Measurements from ENCODE around the gene NAMPT.
"Not testable (repeated sequence)": the region's sequence is repeated elsewhere in the genome, so short reads cannot be mapped to it uniquely, and the experiment has no call there.

NAMPT gene

GRCh38 chr7:106238830-106239229 lies 46.0 kb downstream of the NAMPT start:
- in situ Hi-C loops (cut with HindIII; ENCODE audit: low sequenced_read_pairs) = no loop called here

GRCh38 chr7:106236065-106236464 lies 48.7 kb downstream of the NAMPT start:
- in situ Hi-C loops (cut with HindIII; ENCODE audit: low sequenced_read_pairs) = no loop called here

GRCh38 chr7:106234425-106234824 lies 50.4 kb downstream of the NAMPT start:
- in situ Hi-C loops (cut with HindIII; ENCODE audit: low sequenced_read_pairs) = no loop called here

GRCh38 chr7:106231856-106232490 lies 52.8 kb downstream of the NAMPT start:
- in situ Hi-C loops (cut with HindIII; ENCODE audit: low sequenced_read_pairs) = no loop called here

- in situ Hi-C loops (cut with HindIII; ENCODE audit: low sequenced_read_pairs) = no loop called here
These were observed 58.9 kb downstream of the NAMPT start for GRCh38 chr7:106225856-106226255.

- in situ Hi-C loops (cut with HindIII; ENCODE audit: low sequenced_read_pairs) = no loop called here
These were observed 60.0 kb downstream of the NAMPT start for GRCh38 chr7:106224797-106225196.

GRCh38 chr7:106223156-106223555 lies 61.6 kb downstream of the NAMPT start:
- in situ Hi-C loops (cut with HindIII; ENCODE audit: low sequenced_read_pairs) = no loop called here

- in situ Hi-C loops (cut with HindIII; ENCODE audit: low sequenced_read_pairs) = no loop called here
These were observed 62.2 kb downstream of the NAMPT start for GRCh38 chr7:106222545-106222944.

- in situ Hi-C loops (cut with HindIII; ENCODE audit: low sequenced_read_pairs) = no loop called here
These were observed 64.5 kb downstream of the NAMPT start for GRCh38 chr7:106220307-106220706.

GRCh38 chr7:106219170-106219569 lies 65.6 kb downstream of the NAMPT start:
- in situ Hi-C loops (cut with HindIII; ENCODE audit: low sequenced_read_pairs) = no loop called here

GRCh38 chr7:106218546-106218945 lies 66.2 kb downstream of the NAMPT start:
- in situ Hi-C loops (cut with HindIII; ENCODE audit: low sequenced_read_pairs) = no loop called here

- in situ Hi-C loops (cut with HindIII; ENCODE audit: low sequenced_read_pairs) = no loop called here
These were observed 67.8 kb downstream of the NAMPT start for GRCh38 chr7:106216923-106217542.

GRCh38 chr7:106216517-106216922 lies 68.3 kb downstream of the NAMPT start:
- in situ Hi-C loops (cut with HindIII; ENCODE audit: low sequenced_read_pairs) = no loop called here

GRCh38 chr7:106215868-106216516 lies 68.8 kb downstream of the NAMPT start:
- in situ Hi-C loops (cut with HindIII; ENCODE audit: low sequenced_read_pairs) = no loop called here

- in situ Hi-C loops (cut with HindIII; ENCODE audit: low sequenced_read_pairs) = not testable (repeated sequence)
These were observed 75.8 kb downstream of the NAMPT start for GRCh38 chr7:106208944-106209343.

- in situ Hi-C loops (cut with HindIII; ENCODE audit: low sequenced_read_pairs) = no loop called here
These were observed 77.8 kb downstream of the NAMPT start for GRCh38 chr7:106206826-106207541.

GRCh38 chr7:106205621-106206222 lies 79.1 kb downstream of the NAMPT start:
- in situ Hi-C loops (cut with HindIII; ENCODE audit: low sequenced_read_pairs) = no loop called here

- in situ Hi-C loops (cut with HindIII; ENCODE audit: low sequenced_read_pairs) = no loop called here
These were observed 81.3 kb downstream of the NAMPT start for GRCh38 chr7:106203473-106203872.

GRCh38 chr7:106201164-106201563 lies 83.6 kb downstream of the NAMPT start:
- in situ Hi-C loops (cut with HindIII; ENCODE audit: low sequenced_read_pairs) = no loop called here

- in situ Hi-C loops (cut with HindIII; ENCODE audit: low sequenced_read_pairs) = no loop called here
These were observed 84.9 kb downstream of the NAMPT start for GRCh38 chr7:106199813-106200364.

- in situ Hi-C loops (cut with HindIII; ENCODE audit: low sequenced_read_pairs) = no loop called here
These were observed 85.8 kb downstream of the NAMPT start for GRCh38 chr7:106199024-106199423.

All from DLD1 (cell line).